ENCODE data around the gene UPB1. TPM values are rescaled to one million over a fixed set of nuclear protein-coding genes. Genes with fewer than 3 reads are reported as not detected.

Gene UPB1
- total RNA-seq, 3 donors from 2014 or later = 0.16 to 0.23 (median 0.16) TPM

- Mint-ChIP-seq H3K4me3 (no peak overlapping the region), H3K36me3 (ENCODE audit: insufficient read depth) (peaks cover 13% of the 10 kb centered on the region), H3K9me3 (no peaks in the 10 kb centered on the region), H3K4me1 (ENCODE audit: low read depth) (peaks cover 47% of the 10 kb centered on the region), H3K27me3 (ENCODE audit: low read depth) (no peaks in the 10 kb centered on the region)
- DNase-seq = no peak
- ATAC-seq = no peak
Measured at GRCh38 chr22:24565077-24565476, 69.9 kb downstream of the UPB1 start.

DNA sequence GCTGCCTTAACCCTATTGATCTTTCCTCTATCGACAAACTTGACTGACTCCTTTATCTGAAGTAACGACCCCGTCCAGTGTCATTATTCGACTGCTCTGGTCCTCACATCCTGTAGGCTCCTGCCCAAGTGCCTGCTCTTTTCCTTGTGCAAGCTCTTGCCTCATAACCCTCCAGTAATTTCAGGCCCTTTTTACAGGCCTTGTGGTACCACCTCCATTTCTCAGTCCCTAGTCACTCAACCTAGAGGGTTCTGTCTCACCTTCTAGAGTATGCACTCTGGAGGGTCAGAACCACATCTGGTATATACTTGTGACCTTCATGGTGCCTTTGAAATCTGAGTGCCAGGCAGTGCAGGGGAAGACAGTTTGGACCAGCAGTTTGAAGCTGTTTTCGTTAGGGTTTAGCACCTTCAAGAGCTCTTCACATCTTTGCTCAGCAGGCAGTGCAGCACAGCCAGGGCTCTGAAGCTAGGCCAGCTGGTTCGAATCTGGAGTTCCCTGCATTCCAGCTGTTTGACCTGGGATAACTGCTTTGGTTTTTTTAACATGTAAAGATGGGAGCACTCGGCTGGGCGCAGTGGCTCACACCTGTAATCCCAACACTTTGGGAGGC, 71.9 kb downstream of the UPB1 start:
- peaks cover 21% of the 10 kb centered on the region for H3K36me3 Mint-ChIP-seq (ENCODE audit: insufficient read depth)
- no peak overlapping the region for H3K4me3 Mint-ChIP-seq
- no peaks in the 10 kb centered on the region for H3K27me3 Mint-ChIP-seq (ENCODE audit: low read depth)
- peaks cover 40% of the 10 kb centered on the region for H3K4me1 Mint-ChIP-seq (ENCODE audit: low read depth)
- H3K9me3 Mint-ChIP-seq = no peaks in the 10 kb centered on the region
- no peak for ATAC-seq
- no peak for DNase-seq

DNA sequence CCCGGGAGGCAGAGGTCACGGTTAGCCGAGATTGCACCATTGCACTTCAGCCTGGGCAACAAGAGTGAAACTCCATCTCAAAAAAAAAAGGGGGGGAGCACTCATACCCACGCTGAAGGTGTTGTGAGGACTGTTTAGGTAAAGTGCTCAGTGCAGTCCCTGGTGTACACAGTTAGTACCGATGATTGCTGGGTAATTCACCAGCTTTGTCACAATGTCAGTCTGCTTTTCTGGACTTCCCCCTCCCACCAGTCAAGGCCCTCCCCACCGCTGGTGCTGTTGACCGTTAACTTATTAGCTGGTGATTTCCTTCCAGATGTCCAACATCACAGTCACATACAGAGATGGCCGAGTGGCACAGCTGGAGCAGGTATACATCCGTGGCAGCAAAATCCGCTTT, 72.5 kb downstream of the UPB1 start:
- ATAC-seq = no peak
- no peak for DNase-seq
- no peaks in the 10 kb centered on the region for H3K9me3 Mint-ChIP-seq
- peaks cover 37% of the 10 kb centered on the region for H3K4me1 Mint-ChIP-seq (ENCODE audit: low read depth)
- H3K4me3 Mint-ChIP-seq = no peak overlapping the region
- peaks cover 21% of the 10 kb centered on the region for H3K36me3 Mint-ChIP-seq (ENCODE audit: insufficient read depth)
- no peaks in the 10 kb centered on the region for H3K27me3 Mint-ChIP-seq (ENCODE audit: low read depth)

DNA sequence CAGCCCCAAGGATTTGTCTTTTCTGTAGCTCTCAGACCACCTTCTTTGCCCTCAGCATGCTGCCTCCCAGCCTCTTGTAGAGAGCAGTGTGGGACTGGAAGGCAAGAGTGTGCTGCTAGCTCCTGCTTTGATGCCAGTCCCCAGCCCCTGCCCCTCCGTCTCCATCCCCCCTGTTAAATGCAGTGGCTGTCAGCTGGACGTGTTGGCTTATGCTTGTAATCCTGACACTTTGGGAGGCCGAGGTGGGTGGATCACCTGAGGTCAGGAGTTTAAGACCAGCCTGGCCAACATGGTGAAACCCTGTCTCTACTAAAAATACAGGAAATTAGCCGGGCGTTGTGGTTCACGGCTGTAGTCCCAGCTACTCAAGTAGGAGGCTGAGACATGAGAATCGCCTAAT, 76.1 kb downstream of the UPB1 start:
- no peaks in the 10 kb centered on the region for H3K27me3 Mint-ChIP-seq (ENCODE audit: low read depth)
- no peak for DNase-seq
- no peak overlapping the region for H3K4me3 Mint-ChIP-seq
- no peak for ATAC-seq
- no peaks in the 10 kb centered on the region for H3K9me3 Mint-ChIP-seq
- peaks cover 41% of the 10 kb centered on the region for H3K36me3 Mint-ChIP-seq (ENCODE audit: insufficient read depth)
- H3K4me1 Mint-ChIP-seq (ENCODE audit: low read depth) = peaks cover 8% of the 10 kb centered on the region

DNA sequence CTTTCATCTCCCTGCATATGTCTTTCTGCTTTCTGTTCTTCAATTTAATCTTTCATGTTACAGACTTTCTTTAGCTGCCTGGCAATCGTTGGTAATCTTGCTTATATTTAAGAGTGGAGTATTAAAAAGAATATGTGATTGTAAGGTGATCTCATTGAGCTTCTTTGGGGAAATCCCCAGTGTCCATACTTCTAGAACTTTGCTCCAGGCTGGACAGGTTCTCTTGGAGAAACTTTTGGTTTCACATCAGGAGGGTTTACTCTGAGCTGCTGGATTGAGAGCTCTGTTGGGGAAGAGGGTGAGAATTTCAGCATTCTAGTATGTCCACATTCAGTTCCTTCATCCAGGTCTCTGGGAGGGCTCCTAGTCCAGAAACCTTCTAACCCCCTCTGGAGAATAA, 81.6 kb downstream of the UPB1 start:
- no peaks in the 10 kb centered on the region for H3K27me3 Mint-ChIP-seq (ENCODE audit: low read depth)
- no peaks in the 10 kb centered on the region for H3K9me3 Mint-ChIP-seq
- DNase-seq = no peak
- no peak overlapping the region for H3K4me3 Mint-ChIP-seq
- H3K4me1 Mint-ChIP-seq (ENCODE audit: low read depth) = peaks cover 3% of the 10 kb centered on the region
- H3K36me3 Mint-ChIP-seq (ENCODE audit: insufficient read depth) = peaks cover 27% of the 10 kb centered on the region
- no peak for ATAC-seq

Other genes starting within 250 kb of the UPB1 start
- gene SPECC1L, start 224.5 kb upstream of the UPB1 start, total RNA-seq = 10 to 100 TPM; 31.4 to 33.6 (median 33.1) TPM
- 10 to 100 TPM; 44.6 to 57.1 (median 51.1) TPM for gene ADORA2A, start 67.7 kb upstream of the UPB1 start, total RNA-seq
- gene GUCD1, start 59.8 kb downstream of the UPB1 start, total RNA-seq = 100 to 1,000 TPM in 1 of 3 donors, 10 to 100 TPM in 2; 85.9 to 105 (median 92.2) TPM
- gene SNRPD3, start 60.7 kb downstream of the UPB1 start, total RNA-seq = 100 to 1,000 TPM; 182 to 212 (median 210) TPM
- under 1 TPM; 0.54 to 0.92 (median 0.56) TPM for gene LRRC75B, start 97.7 kb downstream of the UPB1 start, total RNA-seq
- gene GGT1, start 107.9 kb downstream of the UPB1 start, total RNA-seq = 10 to 100 TPM; 23.6 to 48.6 (median 27.2) TPM

All from activated T-cell treated with anti-CD3 and anti-CD28 coated beads, Interleukin-2, amount 50 U/mL, for 4 hours (primary cell).